ENCODE measurements around the gene RNF151.

RNF151 gene

DNA sequence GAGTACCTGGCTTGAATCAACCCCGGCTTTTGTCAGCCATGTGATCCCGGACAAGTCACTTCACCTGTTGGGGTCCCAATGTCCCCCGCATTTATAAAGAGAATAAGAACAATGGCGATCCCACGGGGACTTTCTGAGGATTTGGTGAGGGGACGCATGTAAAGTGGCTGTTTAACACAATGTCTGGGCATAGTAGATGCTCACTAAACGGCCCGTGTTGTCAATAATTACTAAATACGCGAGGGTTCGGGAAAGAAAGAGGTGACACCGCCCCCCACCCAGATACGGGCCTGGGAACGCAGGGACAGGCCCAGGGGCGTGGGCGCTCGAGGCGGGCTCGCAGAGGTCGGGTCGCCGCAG lies 24.9 kb downstream of the RNF151 start:
- no peak for DNase-seq (ENCODE audit: low read depth in 3 of 3)

DNA sequence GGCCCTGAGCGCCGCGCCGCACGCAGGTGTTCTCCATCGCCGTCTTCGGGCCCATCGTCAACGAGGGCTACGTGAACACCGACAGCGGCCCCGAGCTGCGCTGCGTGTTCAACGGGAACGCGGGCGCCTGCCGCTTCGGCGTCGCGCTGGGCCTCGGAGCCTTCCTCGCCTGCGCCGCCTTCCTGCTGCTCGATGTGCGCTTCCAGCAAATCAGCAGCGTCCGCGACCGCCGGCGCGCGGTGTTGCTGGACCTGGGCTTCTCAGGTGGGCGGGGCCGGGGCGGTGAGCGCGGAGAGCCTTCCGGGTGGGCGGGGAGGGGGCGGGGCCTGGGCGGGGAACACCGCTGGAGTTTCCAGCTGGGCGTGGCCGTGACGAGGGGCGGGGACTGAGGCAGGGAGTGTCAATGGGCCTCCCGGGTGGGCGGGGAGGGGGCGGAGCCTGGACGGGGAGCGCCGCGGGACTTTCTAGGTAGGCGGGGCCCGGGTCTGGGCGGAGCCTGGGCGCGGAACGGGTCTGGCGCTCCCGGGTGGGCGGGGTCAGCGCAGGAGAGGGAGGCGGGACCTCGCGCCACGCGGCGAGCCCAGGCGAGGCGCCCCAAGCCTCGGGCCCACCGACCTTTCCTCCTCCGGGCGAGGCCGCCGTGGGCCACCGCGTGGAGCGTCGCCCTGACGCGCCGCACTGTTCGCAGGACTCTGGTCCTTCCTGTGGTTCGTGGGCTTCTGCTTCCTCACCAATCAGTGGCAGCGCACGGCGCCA lies 25.5 kb downstream of the RNF151 start:
- DNase-seq (ENCODE audit: low read depth in 3 of 3) = peak; percentile 94 to 97 (median 95)

DNA sequence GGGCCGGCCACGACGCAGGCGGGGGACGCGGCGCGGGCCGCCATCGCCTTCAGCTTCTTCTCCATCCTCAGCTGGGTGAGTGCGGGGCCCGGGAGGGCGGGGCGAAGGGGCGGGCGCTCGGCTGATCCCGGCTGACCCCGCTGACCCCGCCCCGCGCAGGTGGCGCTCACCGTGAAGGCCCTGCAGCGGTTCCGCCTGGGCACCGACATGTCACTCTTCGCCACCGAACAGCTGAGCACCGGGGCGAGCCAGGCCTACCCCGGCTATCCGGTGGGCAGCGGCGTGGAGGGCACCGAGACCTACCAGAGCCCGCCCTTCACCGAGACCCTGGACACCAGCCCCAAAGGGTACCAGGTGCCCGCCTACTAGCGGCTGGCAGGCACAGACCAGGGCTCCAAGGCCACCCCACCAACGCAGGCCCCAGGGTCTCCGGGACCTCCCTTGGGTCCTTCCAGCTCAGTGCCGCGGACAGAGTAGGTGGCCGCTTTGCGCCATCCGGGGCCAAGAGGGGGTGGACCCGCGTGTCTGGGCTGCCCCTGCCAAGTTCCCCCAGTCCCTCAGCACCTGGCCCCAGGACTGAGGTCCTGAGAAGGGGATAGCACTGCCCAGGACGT lies 26.2 kb downstream of the RNF151 start:
- no peak for DNase-seq (ENCODE audit: low read depth in 3 of 3)

DNA sequence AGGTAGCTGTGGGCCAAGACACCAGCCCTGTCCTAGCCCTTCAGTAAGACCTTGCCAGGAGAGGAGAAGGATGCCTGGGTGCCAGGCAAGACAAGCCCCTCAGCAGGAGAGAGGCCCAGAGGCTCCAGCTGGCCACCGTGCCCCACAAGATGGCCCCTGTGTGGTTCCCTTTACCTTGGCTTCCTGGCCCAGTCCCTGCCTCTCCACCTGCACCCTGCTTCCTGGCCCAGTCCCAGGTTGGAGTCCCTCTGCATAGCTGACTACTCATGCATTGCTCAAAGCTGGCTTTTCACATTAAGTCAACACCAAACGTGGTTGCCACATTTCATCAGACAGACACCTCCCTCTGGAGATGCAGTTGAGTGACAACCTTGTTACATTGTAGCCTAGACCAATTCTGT lies 27.1 kb downstream of the RNF151 start:
- no peak for DNase-seq (ENCODE audit: low read depth in 3 of 3)

DNA sequence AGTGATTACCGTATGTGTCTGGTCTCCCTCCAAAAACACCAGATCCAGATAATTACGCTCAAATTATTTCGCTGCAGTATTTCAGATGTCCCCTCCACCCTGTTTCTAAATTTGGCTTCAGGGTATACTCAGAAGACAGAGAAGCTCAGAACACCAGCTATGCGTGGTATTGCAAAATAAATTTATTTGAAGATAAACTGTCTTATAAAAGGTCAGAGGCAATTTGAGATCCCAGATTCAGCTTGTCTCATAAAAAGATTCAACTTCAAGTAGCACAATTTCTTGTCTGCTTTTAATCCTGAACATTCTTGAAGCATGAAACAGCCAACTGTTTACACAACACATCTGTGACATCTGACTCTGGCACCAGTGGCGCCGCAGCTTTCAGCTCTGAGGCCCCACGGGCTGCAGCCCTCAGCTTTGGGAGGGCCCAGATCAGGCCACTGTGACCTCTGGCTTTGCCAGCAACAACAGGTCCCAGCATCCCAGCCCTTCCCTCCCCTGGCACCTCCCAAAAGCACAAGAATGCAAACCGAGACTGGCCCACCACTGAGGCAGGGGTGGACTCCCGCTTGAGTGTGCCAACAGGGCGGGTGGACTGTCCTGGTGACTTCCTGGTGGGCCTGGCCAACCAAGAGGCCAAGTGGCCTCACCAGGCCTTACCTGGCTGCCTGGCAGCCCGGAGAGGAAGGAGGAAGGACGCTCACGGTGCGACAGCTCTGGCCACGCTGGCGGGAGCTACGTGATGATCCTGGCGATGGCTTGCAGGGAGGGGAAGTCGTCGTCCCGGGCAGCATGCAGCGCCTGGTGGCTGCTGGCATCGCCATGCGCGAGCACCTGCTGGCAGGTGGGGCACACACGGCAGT lies 31.1 kb downstream of the RNF151 start:
- DNase-seq (ENCODE audit: low read depth in 3 of 3) = no peak

DNA sequence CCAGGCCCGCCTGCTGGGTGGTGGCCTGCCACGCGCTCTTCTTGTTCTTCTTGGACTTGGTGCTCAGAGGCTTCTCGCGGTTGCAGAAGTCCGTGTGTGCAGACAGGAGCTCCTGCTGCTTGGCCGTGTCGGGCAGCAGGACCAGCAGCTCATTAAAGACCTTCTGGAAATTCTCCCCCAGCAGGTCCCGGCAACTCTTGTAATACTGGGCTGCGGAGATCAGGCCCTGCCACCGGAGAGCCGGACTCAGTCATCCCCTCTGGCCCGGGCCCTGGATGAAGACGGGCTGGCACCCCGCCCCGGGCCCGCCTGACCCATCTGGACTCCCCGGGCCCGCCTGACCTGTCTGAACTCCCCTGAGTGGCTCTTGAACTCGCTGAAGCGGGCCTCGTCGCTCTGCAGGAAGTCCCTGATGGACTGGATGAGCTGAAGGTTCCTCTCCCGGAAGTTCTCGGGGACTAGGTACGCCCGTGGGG lies 31.7 kb downstream of the RNF151 start:
- DNase-seq (ENCODE audit: low read depth in 3 of 3) = no peak

DNA sequence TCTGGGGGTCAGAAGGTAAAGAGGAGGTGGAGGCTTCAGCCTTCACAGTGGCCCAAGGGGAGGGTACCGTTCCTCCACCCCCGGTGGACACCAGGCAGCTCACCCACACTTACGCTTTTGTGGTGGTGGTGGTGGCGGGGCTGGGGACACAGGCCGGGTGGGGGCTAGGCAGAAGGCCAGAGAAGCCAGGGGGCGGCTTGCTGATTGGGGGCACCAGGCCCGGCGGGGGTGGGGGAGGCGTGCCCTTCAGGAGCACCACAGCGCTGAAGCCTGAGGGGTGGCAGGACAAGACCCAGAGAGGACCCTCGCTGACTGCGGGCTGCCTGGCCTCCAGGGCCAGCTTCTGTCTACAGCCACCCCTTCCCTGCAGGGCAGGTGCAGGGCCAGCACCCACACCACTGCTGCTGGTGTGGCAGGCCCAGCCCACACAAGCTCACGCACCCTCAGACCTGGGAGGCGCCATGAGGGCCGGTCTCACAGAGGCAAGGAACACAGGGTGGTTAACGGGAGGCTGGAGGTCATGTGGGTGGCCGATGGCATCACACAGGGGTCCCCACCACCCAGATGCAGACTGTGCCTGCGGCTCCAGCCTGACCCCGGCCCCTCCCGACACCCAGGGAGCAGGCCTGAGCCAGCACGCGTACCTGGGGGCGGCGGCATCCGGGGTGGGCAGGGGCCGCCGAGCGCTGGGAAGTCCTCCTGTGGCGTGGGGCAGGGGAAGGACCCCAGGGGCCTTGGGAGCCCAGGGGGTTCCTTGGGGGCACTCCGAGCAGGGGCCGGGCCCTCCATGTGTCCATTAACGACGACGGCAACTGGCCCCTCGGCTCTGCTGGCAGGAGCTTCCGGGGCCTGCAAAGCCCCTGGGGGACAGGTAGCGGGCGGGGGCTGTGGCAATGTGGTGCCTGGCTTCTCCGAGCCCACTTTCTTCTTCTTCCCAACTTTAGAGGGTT lies 32.5 kb downstream of the RNF151 start:
- no peak for DNase-seq (ENCODE audit: low read depth in 3 of 3)

DNA sequence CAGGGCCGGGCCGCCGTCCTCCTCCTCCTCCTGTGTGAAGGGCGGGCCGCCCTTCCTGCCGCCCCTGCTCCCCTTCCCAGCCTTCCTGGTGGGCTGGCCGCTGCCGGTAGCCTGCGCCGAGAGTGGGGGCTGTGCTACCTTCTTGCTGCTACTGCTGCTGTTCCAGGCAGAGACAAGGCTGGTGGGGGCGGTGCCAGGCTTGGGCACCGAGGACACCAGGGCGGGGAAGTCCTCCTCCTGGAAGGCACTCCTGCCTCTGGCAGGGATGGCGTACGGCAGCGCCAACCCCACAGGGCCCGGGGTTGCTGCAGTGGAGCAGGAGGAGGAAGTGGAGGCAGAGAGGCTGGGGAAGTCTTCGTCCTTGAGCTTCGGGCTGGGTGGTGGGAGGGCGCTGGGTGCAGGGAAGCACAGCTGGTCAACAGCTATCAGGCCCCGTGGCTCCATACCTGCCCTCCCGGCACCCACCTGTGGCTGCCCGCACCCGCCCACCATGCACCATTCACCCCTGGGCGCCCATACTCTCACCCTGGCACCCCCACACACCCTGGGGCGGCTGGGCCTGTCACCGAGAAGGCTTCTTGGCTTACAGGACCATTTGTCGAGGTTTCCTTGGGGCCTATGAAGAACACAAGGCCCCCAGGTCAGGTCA lies 33.3 kb downstream of the RNF151 start:
- no peak for DNase-seq (ENCODE audit: low read depth in 3 of 3)

DNA sequence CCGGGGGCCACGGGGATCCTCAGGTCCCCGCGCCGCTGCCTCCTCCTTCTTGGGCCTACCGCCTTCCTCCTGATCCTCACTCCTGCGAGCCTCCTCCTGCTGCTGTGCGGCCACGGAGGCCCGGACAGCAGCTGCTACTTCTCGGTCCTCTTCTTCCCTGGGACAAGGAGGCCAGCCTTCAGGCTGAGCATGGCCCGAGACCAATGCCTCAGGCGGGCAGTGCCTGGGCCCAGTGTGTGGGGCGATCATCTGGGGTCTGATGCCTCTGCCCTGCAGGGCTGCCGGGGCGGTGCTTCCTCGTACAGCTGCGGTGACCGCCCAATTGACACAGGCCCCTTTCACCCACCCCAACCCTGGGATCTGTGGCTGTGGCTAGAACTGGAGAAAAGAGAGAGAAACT lies 34.4 kb downstream of the RNF151 start:
- no peak for DNase-seq (ENCODE audit: low read depth in 3 of 3)

DNA sequence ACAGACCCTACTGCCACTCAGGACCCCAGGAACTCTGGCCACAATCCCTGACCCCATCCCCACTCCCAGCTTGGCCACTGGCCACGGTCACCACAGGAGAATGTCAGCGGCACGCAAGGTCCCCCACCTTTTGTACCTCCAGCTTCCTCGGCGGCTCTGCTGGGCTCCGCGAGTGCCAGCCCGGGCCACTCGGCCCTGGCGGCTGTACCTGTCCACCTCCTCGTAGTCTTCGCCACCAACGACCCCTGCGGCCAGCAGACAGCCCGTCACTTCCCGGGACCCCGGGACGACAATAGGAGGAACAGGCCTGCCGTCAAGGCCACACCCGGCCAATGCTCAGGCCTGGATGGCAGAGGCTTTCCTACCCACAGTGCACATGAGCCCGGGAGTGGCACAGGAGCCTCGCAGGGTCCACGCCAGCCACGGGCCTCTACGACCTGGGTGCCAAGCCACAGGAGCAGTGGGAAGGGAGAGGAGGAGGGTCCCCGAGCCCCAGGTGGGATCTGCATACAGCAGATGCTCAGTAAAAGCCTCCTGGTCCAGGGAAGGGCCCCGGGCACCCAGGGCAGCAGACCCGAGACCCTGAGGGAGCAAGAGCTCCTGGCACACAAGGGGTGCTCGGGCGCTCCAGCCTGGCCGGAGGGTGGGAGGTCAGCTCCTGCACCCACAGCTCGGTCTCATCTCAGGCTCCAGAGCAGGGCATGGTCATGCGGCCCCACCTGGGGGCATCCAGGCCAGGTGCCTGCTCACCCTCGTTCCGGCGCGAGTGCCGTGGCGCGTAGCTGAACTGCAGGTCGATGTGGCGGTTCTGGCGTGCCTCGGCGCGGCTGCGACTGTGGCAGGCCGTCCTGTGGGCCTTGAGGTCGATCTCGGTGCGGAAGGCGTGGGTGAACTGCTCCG lies 35.0 kb downstream of the RNF151 start:
- no peak for DNase-seq (ENCODE audit: low read depth in 3 of 3)

DNA sequence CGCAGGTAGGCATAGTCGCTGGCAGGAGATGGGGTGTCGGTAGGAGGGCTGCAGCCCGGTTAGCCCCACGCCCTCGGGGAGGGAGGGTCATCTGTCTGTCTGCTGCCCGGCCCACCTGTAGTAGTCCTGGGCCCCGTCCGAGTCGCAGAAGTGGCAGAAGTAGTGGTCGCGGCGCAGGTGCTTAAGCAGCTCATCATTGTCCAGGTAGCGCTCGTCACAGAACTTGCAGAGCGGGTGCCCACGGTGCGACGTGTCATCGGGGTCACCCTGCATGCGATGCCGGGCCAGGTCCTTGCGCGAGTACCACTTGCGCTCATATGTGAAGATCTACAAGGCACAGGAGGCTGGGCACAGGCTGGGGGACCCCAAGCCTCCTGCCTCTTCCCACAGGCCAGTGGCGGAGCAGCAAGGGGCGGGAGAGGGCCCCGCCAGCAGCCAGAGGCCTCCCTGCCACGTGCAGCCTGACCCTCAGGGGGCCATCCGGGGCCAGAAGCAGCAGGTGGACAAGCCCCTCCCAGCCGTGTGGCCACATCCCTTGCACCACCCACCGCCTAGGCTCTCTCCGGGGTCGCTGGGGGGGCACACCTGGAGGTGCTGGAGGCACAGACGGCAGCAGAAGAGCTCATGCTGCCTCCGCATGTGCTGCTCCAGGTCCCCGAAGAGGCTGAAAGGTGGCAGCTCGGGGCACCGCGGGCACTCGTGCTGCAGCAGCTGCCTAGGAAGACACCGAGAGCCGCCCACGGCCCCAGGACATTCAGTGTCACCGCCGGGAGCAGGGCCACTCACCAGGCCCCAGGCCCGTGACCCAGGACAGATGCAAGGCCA lies 36.0 kb downstream of the RNF151 start:
- no peak for DNase-seq (ENCODE audit: low read depth in 3 of 3)

DNA sequence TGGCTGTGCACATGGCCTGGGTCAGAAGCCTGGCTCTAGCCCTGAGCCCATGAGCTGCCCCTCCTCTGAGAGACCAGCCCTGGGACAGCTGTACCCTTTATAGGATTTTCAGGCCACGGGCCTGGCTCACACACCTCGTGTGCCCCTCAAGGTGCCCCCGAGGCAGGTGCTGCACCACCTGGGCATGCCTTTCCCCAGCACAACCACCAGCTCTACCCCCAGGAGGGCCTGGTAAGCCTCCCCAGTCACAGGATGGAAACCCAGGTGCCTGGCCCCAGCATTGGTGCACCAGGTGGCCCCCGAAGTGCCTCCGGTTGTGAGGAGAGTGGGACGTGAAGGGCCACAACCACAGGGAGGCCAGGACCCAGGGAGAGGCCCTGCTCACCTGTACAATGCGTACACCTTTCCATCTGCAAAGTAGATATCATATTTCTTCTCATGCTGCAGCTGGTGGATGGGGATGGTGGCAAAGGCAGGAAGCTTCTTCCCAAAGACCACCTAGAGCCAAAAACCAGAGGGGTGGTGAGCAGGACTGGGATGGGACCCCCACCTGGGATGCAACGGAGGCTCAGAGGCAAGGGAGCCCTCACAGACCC lies 36.7 kb downstream of the RNF151 start:
- DNase-seq (ENCODE audit: low read depth in 3 of 3) = no peak

DNA sequence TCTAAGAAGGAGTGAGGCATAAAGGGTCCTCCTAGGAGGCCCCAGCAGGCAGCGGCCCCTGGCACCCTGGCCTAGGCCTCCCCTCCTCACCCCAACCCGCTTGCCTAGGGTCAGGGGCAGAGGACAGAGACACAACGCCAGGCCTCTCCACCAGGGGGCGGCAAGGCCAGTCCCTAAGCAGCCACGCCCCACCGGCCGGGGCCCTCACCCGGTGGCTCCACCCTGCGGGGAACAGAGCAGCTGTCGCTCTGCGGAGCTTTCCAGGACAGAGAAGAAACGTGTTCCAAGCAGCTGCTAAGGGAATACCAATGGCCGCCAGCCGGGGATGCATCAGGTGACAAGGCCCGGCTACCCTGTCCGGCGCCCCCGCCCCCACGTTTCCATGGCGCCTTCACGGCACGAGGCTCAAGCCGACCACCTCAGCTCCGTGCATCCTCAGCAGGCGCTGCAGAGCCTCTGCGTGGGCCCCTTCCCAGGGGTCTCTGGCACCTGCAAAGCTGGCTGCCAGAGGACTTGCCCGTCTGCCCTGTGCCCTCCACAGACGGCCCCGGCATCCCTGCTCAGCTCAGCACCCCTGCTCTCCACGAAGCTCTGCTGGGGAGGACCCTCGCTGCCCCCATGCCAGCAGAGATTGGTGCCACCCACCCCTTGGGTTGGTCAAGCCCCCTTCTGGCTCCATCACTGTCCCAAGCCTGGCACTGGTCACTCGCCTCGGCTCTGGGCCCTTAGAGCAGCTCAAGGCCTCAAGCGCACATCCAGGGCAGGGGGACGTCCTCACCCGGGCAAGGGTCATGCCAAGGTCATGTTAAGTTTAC lies 37.4 kb downstream of the RNF151 start:
- DNase-seq (ENCODE audit: low read depth in 3 of 3) = peak; percentile 74 to 91 (median 79)

DNA sequence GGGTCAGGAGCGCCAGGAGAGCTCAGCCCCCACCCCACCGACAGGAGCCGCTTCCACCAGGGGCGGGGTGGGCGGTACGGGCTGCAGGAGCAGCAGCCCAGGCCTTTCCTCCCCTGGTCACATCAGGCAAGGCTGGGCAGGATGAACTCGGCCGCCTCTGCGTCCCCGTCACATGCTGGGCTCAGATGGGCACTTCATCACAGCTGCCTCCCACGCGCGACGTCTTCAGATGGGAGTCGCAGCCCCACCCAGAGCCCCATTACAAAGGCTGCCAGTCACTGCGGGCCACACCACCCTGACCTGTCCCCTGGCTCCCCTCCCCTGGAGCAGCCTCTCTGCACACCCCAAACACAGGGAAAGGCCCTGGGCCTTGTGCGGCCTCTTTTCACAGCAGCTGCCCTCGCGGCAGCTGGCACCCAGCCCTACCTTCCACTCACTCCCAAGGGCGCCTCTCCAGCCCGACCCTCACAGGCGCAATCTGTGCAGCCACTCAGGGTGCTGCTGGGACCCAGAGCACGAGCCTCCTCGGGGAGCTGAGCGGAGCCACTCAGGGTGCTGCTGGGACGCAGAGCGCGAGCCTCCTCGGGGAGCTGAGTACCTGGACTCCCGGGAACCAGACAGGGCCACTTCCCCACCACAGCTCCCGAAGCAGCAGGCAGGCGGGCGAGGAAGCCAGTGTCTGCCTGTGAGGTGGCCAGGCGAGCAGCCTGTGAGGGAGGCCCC lies 38.3 kb downstream of the RNF151 start:
- DNase-seq (ENCODE audit: low read depth in 3 of 3) = no peak

DNA sequence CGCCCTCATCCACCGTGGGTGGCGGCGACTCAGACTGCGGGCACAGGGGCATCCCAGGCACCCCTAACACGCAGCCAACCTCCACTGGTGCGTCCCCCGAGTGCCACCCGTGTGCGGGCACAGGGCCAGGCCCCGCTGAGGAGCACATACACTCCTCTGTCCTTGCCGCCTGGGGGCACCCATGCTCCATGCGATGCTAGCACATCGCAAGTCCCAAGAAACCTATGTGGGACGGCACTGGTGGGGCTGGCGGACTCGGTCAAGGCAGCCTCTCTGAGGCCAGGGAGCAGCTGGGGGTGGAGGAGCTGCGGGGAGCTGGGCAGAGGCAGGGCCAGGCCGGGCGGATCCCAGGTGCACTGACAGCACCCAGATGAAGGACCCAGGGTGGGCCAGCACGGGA lies 39.0 kb downstream of the RNF151 start:
- DNase-seq (ENCODE audit: low read depth in 3 of 3) = no peak

DNA sequence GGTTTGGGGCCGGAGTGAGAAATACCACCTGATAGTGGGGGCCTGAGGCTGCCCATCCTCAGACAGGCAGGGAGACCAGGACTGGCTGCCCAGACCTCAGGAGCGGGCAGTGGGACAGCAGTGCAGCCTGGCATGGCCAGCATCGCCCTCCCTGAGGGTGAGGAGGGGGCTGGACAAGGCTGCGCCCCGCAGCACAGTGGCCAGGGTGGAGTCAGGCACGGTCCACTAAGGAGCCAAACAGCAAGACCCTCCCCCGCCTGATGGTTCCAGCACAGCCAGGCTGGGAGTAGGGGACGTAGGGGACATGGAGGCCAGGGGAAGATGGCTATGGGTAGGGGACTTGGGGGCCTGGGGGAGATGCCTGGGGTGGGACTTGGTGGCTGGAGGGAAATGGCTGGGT lies 39.7 kb downstream of the RNF151 start:
- DNase-seq (ENCODE audit: low read depth in 3 of 3) = no peak

All from stimulated activated CD4-positive, alpha-beta T cell treated with anti-CD3 and anti-CD28 coated beads, TNF-alpha, amount 100 ng/mL, for 24 hours (primary cell).